HG03095 (cell line): ENCODE results near the gene DHDH.
"Not testable (repeated sequence)": the region's sequence is repeated elsewhere in the genome, so short reads cannot be mapped to it uniquely, and the experiment has no call there.

ENCODE experiments used
- ATAC-seq: cut with Tn5 transposase; IDR thresholded peaks from one replicate; pipeline ENCODE4 v1.9.1; 2021; ENCODE audit warnings: moderate library complexity; ENCODE audit not compliant: unreplicated experiment

Gene DHDH

GRCh38 chr19:48933382-48933932, at the start of gene DHDH:
TSS of gene DHDH (plus strand) at chr19:48933699. CDS start at chr19:48933722, 23 bp downstream.
- ATAC-seq = no peak

DNA sequence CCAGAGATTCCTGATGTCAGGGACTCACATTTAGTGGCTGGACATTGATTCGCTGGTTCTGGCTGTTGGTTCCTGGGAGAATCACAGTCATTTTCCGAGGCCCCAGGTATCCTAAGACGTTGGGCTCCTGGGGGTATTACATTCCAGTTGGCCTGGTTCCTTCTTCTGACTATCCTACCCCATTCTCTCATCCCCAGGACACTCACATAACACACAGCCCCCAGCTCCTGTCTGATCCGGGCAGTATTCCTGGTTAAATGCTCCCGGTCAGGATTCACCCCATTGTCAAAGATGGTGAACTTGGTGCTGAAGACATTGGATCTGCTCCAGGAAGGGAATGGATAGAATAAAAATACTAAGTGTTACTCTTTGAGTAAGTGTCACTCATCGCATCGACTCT, 49.8 kb upstream of the DHDH start:
- ATAC-seq = no peak

GRCh38 chr19:48887861-48888612, 45.5 kb upstream of the DHDH start:
- no peak for ATAC-seq

GRCh38 chr19:48889496-48889895, 44.0 kb upstream of the DHDH start:
- ATAC-seq = not testable (repeated sequence)

DNA sequence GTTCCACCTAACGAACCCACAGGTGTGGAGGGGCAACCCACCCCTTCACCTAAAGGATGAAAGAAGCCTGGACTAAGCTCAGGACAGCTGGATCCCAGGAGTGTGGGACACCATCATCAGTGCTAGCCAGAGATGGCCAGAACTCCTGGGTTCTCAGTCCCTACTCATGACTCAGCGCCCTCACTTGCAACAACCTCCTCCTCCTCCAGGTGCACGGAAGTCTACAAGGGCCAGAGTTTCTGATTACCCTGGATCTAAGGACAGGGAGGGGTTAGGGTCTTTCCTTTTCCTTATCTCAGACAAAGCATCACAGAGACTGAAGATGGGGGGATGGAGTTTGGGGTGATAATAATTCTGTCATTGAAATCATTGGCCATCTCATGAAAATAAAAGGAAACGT, 42.9 kb upstream of the DHDH start:
- no peak for ATAC-seq

- ATAC-seq = no peak
Observed at GRCh38 chr19:48895226-48895625, 38.3 kb upstream of the DHDH start.

- no peak for ATAC-seq
Observed at GRCh38 chr19:48896191-48896720, 37.2 kb upstream of the DHDH start.

DNA sequence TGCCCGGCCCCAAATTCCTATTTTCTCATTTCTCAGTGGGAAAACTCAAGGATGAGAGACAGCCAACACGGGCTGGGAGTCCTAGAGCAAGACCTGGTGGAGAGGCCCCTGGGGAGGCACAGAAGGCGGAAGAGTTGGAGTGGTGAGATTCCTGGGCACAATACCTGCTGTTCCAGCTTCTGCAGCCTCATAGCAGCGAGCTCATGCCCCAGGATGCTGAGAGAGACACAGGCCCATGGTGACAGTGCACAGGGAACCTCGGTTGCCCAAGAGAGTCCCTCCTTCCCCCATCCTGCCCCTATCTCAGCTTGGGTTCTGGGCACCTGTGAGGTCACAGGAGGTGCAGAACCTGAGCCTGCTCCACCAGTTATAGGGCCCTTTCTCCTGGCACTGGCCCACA, 36.3 kb upstream of the DHDH start:
- ATAC-seq = no peak

DNA sequence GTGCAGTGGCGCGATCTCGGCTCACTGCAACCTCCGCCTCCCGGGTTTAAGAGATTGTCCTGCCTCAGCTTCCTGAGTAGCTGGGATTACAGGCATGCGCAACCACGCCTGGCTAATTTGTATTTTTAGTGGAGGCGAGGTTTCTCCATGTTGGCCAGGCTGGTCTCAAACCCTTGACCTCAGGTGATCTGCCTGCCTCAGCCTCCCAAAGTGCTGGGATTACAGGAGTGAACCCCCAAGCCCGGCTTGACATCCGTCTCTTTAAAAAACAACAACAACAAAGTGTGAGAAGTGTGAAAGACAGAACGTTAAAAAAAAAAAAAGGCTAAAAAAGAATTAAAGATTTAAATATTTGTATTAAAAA, 34.1 kb upstream of the DHDH start:
- ATAC-seq = not testable (repeated sequence)

- peak; percentile 68 for ATAC-seq
Observed at GRCh38 chr19:48899781-48900476, 33.6 kb upstream of the DHDH start, which contains the start of gene NUCB1. TSS of gene NUCB1 (plus strand) at chr19:48900312. CDS start at chr19:48900797, 485 bp downstream.

GRCh38 chr19:48900477-48901406, 32.8 kb upstream of the DHDH start:
- ATAC-seq = no peak

- not testable (repeated sequence) for ATAC-seq
Observed at GRCh38 chr19:48902291-48902690, 31.2 kb upstream of the DHDH start.

- not testable (repeated sequence) for ATAC-seq
Observed at GRCh38 chr19:48903788-48904187, 29.7 kb upstream of the DHDH start.

GRCh38 chr19:48905664-48906063, 27.8 kb upstream of the DHDH start:
- ATAC-seq = no peak

DNA sequence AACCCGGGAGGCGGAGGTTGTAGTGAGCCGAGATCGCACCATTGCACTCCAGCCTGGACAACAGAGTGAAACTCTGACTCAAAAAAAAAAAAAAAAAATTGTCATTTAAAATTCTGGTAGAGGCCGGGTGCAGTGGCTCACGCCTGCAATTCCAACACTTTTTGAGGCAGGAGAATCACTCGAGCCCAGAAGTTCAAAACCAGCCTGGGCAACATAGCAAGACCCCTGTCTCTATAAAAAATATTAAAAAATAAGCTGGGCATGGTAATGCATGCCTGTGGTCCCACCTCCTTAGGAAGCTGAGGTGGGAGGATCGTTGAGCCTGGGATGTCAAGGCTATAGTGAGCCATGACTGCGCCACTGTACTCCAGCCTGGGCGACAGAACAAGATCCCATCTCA, 27.2 kb upstream of the DHDH start:
- no peak for ATAC-seq

DNA sequence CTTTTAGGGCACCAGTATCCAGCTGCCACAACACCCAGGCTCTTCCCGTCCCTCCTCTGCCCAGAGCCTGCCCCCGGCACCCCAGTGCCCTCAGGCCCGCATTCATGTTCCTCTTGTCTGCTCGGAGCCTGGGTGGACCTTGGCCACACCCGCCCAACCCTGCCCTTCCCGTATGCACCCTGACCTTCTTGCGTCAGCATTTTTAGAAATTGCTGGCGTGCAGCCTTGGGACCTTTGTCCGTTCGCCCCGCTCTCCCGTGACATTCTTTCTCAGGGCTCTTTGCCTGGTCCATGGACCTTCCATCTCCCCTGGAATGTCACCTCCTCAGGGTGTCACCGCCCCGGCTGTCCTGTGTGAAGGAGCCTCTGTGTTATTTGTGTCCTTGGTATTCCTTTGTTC, 25.8 kb upstream of the DHDH start:
- no peak for ATAC-seq

DNA sequence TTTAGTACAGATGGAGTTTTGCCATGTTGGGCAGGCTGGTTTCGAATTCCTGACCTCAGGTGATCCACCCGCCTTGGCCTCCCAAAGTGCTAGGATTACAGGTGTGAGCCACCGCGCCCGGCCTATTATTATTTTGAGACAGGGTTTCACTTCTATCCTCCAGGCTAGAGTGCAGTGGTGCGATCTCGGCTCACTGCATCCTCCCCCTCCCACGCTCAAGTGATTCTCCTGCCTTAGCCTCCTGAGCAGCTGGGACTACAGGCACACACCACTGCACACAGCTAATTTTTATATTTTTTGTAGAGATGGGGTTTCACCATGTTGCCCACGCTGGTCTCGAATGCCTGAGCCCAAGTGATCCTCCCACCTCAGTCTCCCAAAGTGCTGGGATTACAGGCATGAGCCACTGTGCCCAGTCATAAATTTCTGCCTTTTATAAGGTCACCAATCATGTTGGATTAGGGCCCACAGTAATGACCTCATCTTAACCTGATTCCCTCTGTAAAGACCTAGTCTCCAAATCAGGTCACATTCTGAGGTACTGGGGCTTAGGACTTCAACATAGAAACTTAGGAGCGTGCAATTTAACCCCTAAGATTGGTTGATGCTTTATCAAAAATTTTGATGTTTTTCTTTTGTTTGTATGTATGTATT, 23.9 kb upstream of the DHDH start:
- not testable (repeated sequence) for ATAC-seq

GRCh38 chr19:48910803-48911202, 22.7 kb upstream of the DHDH start:
- no peak for ATAC-seq

DNA sequence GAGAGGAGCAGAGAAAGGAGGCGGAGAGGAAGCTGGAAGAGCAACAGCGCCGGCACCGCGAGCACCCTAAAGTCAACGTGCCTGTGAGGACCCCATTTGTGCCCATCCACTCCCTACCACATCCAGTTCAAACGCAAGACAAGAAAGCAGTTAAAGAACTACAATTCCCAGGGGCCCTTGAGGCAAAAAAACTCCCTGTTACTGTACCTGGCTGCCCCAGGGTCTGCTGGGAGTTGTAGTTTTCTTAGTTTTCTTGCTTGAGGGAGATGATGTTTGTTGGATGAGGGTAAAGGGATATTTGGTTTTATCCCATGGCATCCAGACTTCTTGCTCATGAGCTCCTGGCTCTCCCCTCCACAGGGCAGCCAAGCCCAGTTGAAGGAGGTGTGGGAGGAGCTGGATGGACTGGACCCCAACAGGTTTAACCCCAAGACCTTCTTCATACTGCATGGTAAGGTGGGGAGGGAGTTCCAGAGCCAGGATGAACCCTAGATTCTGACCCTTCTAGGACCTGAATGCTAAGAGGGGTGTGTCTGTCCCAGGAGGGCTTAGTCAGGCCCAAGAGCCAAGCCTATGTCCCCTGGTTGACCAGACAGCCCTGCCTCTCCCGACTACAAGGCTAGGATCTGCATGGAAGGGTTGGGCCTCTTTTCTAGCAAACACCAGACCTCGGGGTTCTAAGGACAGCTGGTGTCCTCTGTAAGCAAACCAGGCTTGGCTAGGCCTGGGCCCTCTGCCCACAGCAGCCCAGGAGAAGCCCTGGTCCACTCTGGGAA, 20.2 kb upstream of the DHDH start:
- no peak for ATAC-seq
